HepG2 (cell line): ENCODE data around the gene IQCC. TPM values are rescaled to one million over a fixed set of nuclear protein-coding genes. Genes with fewer than 3 reads are reported as not detected.
A peak's percentile ranks its signal among the peaks of the same experiment; 100 is the strongest.

Experiments
- ARNTL ChIP-seq: sonication (generic); formaldehyde crosslinking; IDR thresholded peaks from 2 replicates; pipeline ENCODE4 v1.4.0; 2020; ENCODE audit warnings: mild to moderate bottlenecking, missing genetic modification reagents
- ATRX ChIP-seq: sonication (generic); formaldehyde crosslinking; IDR thresholded peaks from 2 replicates; pipeline ENCODE4 v1.4.0; 2020; ENCODE audit warnings: missing genetic modification reagents, borderline replicate concordance
- DNMT1 ChIP-seq: sonication (generic); formaldehyde crosslinking; IDR thresholded peaks from 2 replicates; pipeline ENCODE4 v1.5.1; 2020; ENCODE audit warnings: mild to moderate bottlenecking, missing genetic modification reagents
- ELK4 ChIP-seq: sonication (generic); formaldehyde crosslinking; IDR thresholded peaks from 2 replicates; pipeline ENCODE4 v1.9.0; 2021; ENCODE audit warnings: missing genetic modification reagents, borderline replicate concordance
- FLYWCH1 ChIP-seq: sonication (generic); formaldehyde crosslinking; IDR thresholded peaks from 2 replicates; pipeline ENCODE4 v1.8.1; 2023; ENCODE audit warnings: mild to moderate bottlenecking, missing genetic modification reagents
- FOXA3 ChIP-seq: IDR thresholded peaks from 2 replicates; pipeline ENCODE4 v1.6.1; 2016; ENCODE audit warnings: missing genetic modification reagents, missing compliant biosample characterization
- GLI4 ChIP-seq: sonication (generic); formaldehyde crosslinking; IDR thresholded peaks from 2 replicates; pipeline ENCODE4 v1.5.1; 2020; ENCODE audit warnings: missing genetic modification reagents, mild to moderate bottlenecking, moderate library complexity, borderline replicate concordance
- MED1 ChIP-seq: sonication (generic); formaldehyde crosslinking; IDR thresholded peaks from 2 replicates; pipeline ENCODE4 v1.4.0; 2020; ENCODE audit warnings: missing genetic modification reagents
- MNT ChIP-seq: fragments of 450-650 bp; IDR thresholded peaks from 2 replicates; pipeline ENCODE4 v1.6.1; 2016
- POGK ChIP-seq: sonication (generic); formaldehyde crosslinking; conservative IDR thresholded peaks from 2 replicates; pipeline ENCODE4 v1.8.0; 2022; ENCODE audit warnings: mild to moderate bottlenecking, moderate library complexity, missing genetic modification reagents
- SIN3A ChIP-seq: IDR thresholded peaks from 2 replicates; pipeline ENCODE4 v1.6.1; 2011; ENCODE audit warnings: low read depth, mild to moderate bottlenecking, control low read depth, low read length, borderline replicate concordance
- SNAI1 ChIP-seq: sonication (generic); formaldehyde crosslinking; IDR thresholded peaks from 2 replicates; pipeline ENCODE4 v1.5.0; 2020; ENCODE audit warnings: mild to moderate bottlenecking, missing genetic modification reagents, borderline replicate concordance
- TGIF2 ChIP-seq: IDR thresholded peaks from 2 replicates; pipeline ENCODE4 v1.6.1; 2016; ENCODE audit warnings: control low read depth, missing compliant biosample characterization
- TOPORS ChIP-seq: sonication (generic); formaldehyde crosslinking; IDR thresholded peaks from 2 replicates; pipeline ENCODE4 v1.8.0; 2023; ENCODE audit warnings: mild to moderate bottlenecking, missing genetic modification reagents
- YY1 ChIP-seq: IDR thresholded peaks from 2 replicates; pipeline ENCODE4 v1.6.1; 2011; ENCODE audit warnings: low read length, low read depth, moderate library complexity, mild to moderate bottlenecking; ENCODE audit not compliant: insufficient read depth, insufficient replicate concordance
- ZNF205 ChIP-seq: IDR thresholded peaks from 2 replicates; pipeline ENCODE4 v1.6.1; 2018; ENCODE audit warnings: missing biosample characterization, missing genetic modification reagents
- ZNF326 ChIP-seq: sonication (generic); formaldehyde crosslinking; IDR thresholded peaks from 2 replicates; pipeline ENCODE4 v1.4.0; 2020; ENCODE audit warnings: missing genetic modification reagents, borderline replicate concordance
- ZNF550 ChIP-seq: sonication (generic); formaldehyde crosslinking; IDR thresholded peaks from 2 replicates; pipeline ENCODE4 v1.4.0; 2020; ENCODE audit warnings: mild to moderate bottlenecking, missing genetic modification reagents, borderline replicate concordance
- ZNF670 ChIP-seq: sonication (generic); formaldehyde crosslinking; IDR thresholded peaks from 2 replicates; pipeline ENCODE4 v1.8.0; 2022; ENCODE audit warnings: mild to moderate bottlenecking, missing genetic modification reagents, borderline replicate concordance
- ZNF781 ChIP-seq: sonication (generic); formaldehyde crosslinking; IDR thresholded peaks from 2 replicates; pipeline ENCODE4 v1.5.1; 2020; ENCODE audit warnings: borderline replicate concordance, mild to moderate bottlenecking, missing genetic modification reagents; ENCODE audit errors: not compliant biosample characterization
- ZNF841 ChIP-seq: sonication (generic); formaldehyde crosslinking; IDR thresholded peaks from 2 replicates; pipeline ENCODE4 v1.8.1; 2023; ENCODE audit warnings: missing genetic modification reagents, borderline replicate concordance
- ZSCAN25 ChIP-seq: sonication (generic); formaldehyde crosslinking; IDR thresholded peaks from 2 replicates; pipeline ENCODE4 v1.8.0; 2022; ENCODE audit warnings: mild to moderate bottlenecking, missing genetic modification reagents
- ZSCAN29 ChIP-seq: sonication (generic); formaldehyde crosslinking; conservative IDR thresholded peaks from 2 replicates; pipeline ENCODE4 v1.4.0; 2020; ENCODE audit warnings: mild to moderate bottlenecking, missing genetic modification reagents
- polyA plus RNA-seq, 8 experiments: library from polyadenylated mRNA; depleted of rRNA in 3 of 8; stranded (reverse) in 7 of 8; unstranded in 1 of 8; fragments of >200 nt; fragmentation: Illumina TruSeq in 4 of 8; extraction: Trizol in 4 of 8; gene quantifications; 2 replicates each; pipeline versions ENCODE4 v1.2.1 to v1.2.3, GENCODE V29; 2011 to 2016; ENCODE audit warnings: low read depth in 4 of 8, missing spikeins in 1 of 8, mixed read lengths in 1 of 8; ENCODE audit not compliant: insufficient read depth in 1 of 8
- total RNA-seq, 5 experiments: library from RNA; depleted of rRNA; stranded (reverse); fragments of >200 nt; fragmentation: Illumina TruSeq; extraction: Trizol; gene quantifications; 2 replicates each; pipeline ENCODE4 v1.2.3, GENCODE V29; 2016; ENCODE audit warnings: low read depth in 1 of 5
- TF ChIP-seq, protein P1 (sequence below): IDR thresholded peaks from 2 replicates; pipeline ENCODE4 v1.6.1; 2016; ENCODE audit warnings: control low read depth

The IQCC gene
- total and polyA plus RNA-seq, 2 of the 13 experiments (the other 11 are each of a cell fraction or from before 2014, with no cell fraction given) = 1.7 to 3.0 TPM

- no peak for TF ChIP-seq ELK4 (CRISPR knock-in tag)
- no peak for TF ChIP-seq ZNF841 (CRISPR knock-in tag)
- no peak for TF ChIP-seq ZNF326
- TF ChIP-seq ZNF205 (CRISPR knock-in tag) = no peak
- no peak for TF ChIP-seq ATRX (CRISPR knock-in tag)
- TF ChIP-seq, protein P1, sequence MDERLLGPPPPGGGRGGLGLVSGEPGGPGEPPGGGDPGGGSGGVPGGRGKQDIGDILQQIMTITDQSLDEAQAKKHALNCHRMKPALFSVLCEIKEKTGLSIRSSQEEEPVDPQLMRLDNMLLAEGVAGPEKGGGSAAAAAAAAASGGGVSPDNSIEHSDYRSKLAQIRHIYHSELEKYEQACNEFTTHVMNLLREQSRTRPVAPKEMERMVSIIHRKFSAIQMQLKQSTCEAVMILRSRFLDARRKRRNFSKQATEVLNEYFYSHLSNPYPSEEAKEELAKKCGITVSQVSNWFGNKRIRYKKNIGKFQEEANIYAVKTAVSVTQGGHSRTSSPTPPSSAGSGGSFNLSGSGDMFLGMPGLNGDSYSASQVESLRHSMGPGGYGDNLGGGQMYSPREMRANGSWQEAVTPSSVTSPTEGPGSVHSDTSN = no peak
- TF ChIP-seq TGIF2 (CRISPR knock-in tag) = peak; percentile 68; the same call in 1 of the 2 replicates
- TF ChIP-seq DNMT1 (CRISPR knock-in tag) = no peak
- no peak for TF ChIP-seq FLYWCH1
- TF ChIP-seq FOXA3 (CRISPR knock-in tag) = peak; percentile 65
- TF ChIP-seq MED1 (CRISPR knock-in tag) = no peak
- TF ChIP-seq TOPORS = no peak
- no peak for TF ChIP-seq ZSCAN29 (CRISPR knock-in tag)
- 0 out of 2 replicates have a peak, but pooled peaks have one; percentile 35 for TF ChIP-seq ARNTL (CRISPR knock-in tag)
- TF ChIP-seq POGK (CRISPR knock-in tag) = no peak
- no peak for TF ChIP-seq SNAI1 (CRISPR knock-in tag)
- TF ChIP-seq MNT = peak; percentile 47; the same call in 1 of the 2 replicates
- TF ChIP-seq ZSCAN25 (CRISPR knock-in tag) = no peak
- TF ChIP-seq SIN3A = no peak
- peak; percentile 79 for TF ChIP-seq YY1
- TF ChIP-seq ZNF670 = no peak
- no peak for TF ChIP-seq ZNF550
- no peak for TF ChIP-seq ZNF781 (CRISPR knock-in tag)
- TF ChIP-seq GLI4 (CRISPR knock-in tag) = no peak
Measured at GRCh38 chr1:32255072-32256071, 49.9 kb downstream of the IQCC start (continued).
